Gastroesophageal sphincter (tissue), 4 donors: Measurements from ENCODE around the gene PDE4A. TPM values are rescaled to one million over a fixed set of nuclear protein-coding genes. Genes with fewer than 3 reads are reported as not detected.

Experiments used
- ATAC-seq: fragments of 150-250 bp; one replicate; pipeline ENCODE4 v1.9.1; 2016; ENCODE audit warnings: mild to moderate bottlenecking, moderate library complexity
- H3K27ac ChIP-seq, 4 donors: fragments of 200-600 bp; sonication (generic) in 3 of 4; 1 replicate in 3 of 4; 2 replicates in 1 of 4; pipeline ENCODE4 v1.5.1; 2016 to 2019
- H3K27me3 ChIP-seq: fragments of 200-600 bp; sonication (generic); one replicate; pipeline ENCODE4 v1.5.1; 2019
- H3K36me3 ChIP-seq, 2 donors: fragments of 200-600 bp; sonication (generic); one replicate each; pipeline ENCODE4 v1.5.1; 2019; ENCODE audit warnings: control low read depth in 1 of 2
- H3K4me1 ChIP-seq, 3 donors: fragments of 200-600 bp; sonication (generic); 1 replicate in 2 of 3; 2 replicates in 1 of 3; pipeline ENCODE4 v1.5.1; 2016 to 2019; ENCODE audit warnings: control low read depth in 2 of 3
- H3K4me3 ChIP-seq, 2 donors: fragments of 200-600 bp; sonication (generic); one replicate each; pipeline ENCODE4 v1.5.1; 2019; ENCODE audit warnings: mild to moderate bottlenecking in 1 of 2, moderate library complexity in 1 of 2
- H3K9me3 ChIP-seq, 3 donors: fragments of 200-600 bp; sonication (generic); one replicate each; pipeline ENCODE4 v1.5.1; 2017 to 2019; ENCODE audit warnings: control low read depth in 2 of 3
- EP300 ChIP-seq: sonication (generic); formaldehyde crosslinking; IDR thresholded peaks from one replicate; pipeline ENCODE4 v1.6.1; 2017; ENCODE audit warnings: antibody characterized with exemption, mild to moderate bottlenecking
- POLR2A ChIP-seq, 2 donors: fragments of 450-650 bp; IDR thresholded peaks; one replicate each; pipeline ENCODE4 v1.6.1; 2017; ENCODE audit warnings: antibody characterized with exemption in 2 of 2, mild to moderate bottlenecking in 2 of 2, moderate library complexity in 1 of 2
- POLR2AphosphoS5 ChIP-seq: sonication (generic); formaldehyde crosslinking; IDR thresholded peaks from one replicate; pipeline ENCODE4 v1.6.1; 2017; ENCODE audit warnings: antibody characterized with exemption
- WGBS, 2 donors: methylation state at CpG; one replicate each; pipeline ENCODE4 v1.1.5; 2018; ENCODE audit warnings: low coverage in 1 of 2; 5-methylcytosine and 5-hydroxymethylcytosine counted together
- total RNA-seq, 4 donors: library from RNA; depleted of rRNA; stranded (reverse); fragments of >200 nt; gene quantifications; one replicate each; pipeline ENCODE4 v1.1.0, GENCODE V29; 2016
- TF ChIP-seq, protein P1 (sequence below), 4 experiments: fragments of 200-600 bp in 2 of 4; fragments of 450-650 bp in 2 of 4; sonication (generic) in 1 of 4; IDR thresholded peaks; one replicate each; pipeline ENCODE4 v1.5.1; 2017 to 2019; ENCODE audit warnings: antibody characterized with exemption in 4 of 4, mild to moderate bottlenecking in 2 of 4, moderate library complexity in 2 of 4

PDE4A gene
- total RNA-seq, 4 donors from 2014 or later, result 7.3 to 22.5 (median 10.0) TPM

DNA sequence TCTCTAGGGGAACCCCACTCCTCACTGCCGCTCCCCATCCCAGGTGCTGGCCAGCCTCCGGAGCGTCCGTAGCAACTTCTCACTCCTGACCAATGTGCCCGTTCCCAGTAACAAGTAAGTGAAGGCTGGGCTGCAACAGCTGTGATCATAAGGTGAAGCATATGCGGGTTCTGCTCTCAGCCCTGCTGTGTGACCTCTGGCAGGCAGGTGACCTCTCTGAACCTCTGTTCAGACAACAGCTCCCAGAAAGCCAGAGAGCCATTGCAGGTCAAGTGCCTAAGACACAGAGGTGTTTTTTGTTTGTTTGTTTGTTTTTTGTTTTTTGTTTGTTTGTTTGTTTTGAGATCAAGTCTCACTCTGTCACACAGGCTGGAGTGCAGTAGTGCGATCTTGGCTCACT, 28.7 kb downstream of the PDE4A start:
- H3K27me3 ChIP-seq, result peaks cover 19% of the 10 kb centered on the region
- no peaks in the 10 kb centered on the region for H3K4me1 ChIP-seq
- WGBS, 2 donors, result 85% methylated on average over 2 of the region's 7 CpGs; no CpG with 5 or more reads in 1 of the 2 donors
- H3K36me3 ChIP-seq, result peaks cover 0 to 47% of the 10 kb centered on the region in 2 donors
- no peak overlapping the region for H3K27ac ChIP-seq
- TF ChIP-seq, protein P1, sequence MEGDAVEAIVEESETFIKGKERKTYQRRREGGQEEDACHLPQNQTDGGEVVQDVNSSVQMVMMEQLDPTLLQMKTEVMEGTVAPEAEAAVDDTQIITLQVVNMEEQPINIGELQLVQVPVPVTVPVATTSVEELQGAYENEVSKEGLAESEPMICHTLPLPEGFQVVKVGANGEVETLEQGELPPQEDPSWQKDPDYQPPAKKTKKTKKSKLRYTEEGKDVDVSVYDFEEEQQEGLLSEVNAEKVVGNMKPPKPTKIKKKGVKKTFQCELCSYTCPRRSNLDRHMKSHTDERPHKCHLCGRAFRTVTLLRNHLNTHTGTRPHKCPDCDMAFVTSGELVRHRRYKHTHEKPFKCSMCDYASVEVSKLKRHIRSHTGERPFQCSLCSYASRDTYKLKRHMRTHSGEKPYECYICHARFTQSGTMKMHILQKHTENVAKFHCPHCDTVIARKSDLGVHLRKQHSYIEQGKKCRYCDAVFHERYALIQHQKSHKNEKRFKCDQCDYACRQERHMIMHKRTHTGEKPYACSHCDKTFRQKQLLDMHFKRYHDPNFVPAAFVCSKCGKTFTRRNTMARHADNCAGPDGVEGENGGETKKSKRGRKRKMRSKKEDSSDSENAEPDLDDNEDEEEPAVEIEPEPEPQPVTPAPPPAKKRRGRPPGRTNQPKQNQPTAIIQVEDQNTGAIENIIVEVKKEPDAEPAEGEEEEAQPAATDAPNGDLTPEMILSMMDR (IDR thresholded peaks at IDR 0.05), result no peak
- TF ChIP-seq POLR2A (IDR thresholded peaks at IDR 0.05) (no peak), POLR2AphosphoS5 (no peak), EP300 (no peak)
- no peak for ATAC-seq
- H3K4me3 ChIP-seq, result no peak overlapping the region
- no peaks in the 10 kb centered on the region for H3K9me3 ChIP-seq

GRCh38 chr19:10450191-10450852, 30.0 kb downstream of the PDE4A start:
- Histone ChIP-seq H3K4me3 (no peak overlapping the region), H3K9me3 (no peaks in the 10 kb centered on the region), H3K27ac (no peak overlapping the region), H3K27me3 (peaks cover 20% of the 10 kb centered on the region), H3K4me1 (no peaks in the 10 kb centered on the region), H3K36me3 (peaks cover 0 to 58% of the 10 kb centered on the region in 2 donors)
- ATAC-seq, result no peak
- no peak for TF ChIP-seq POLR2A (IDR thresholded peaks at IDR 0.05)
- 86 to 89% methylated on average over 4 to 6 of the region's 14 CpGs for WGBS, 2 donors

- 88 to 89% methylated on average over 3 to 13 of the region's 25 CpGs for WGBS, 2 donors
These were observed 30.7 kb downstream of the PDE4A start for GRCh38 chr19:10450853-10451609.

GRCh38 chr19:10452726-10453618, 32.6 kb downstream of the PDE4A start:
- no peak overlapping the region for H3K27ac ChIP-seq
- TF ChIP-seq, protein P1 (IDR thresholded peaks at IDR 0.05), result no peak
- TF ChIP-seq POLR2AphosphoS5 (no peak), POLR2A (IDR thresholded peaks at IDR 0.05) (no peak), EP300 (no peak)
- ATAC-seq, result peak; percentile 28
- H3K4me3 ChIP-seq, result no peak overlapping the region
- H3K27me3 ChIP-seq, result peaks cover 20% of the 10 kb centered on the region
- no peaks in the 10 kb centered on the region for H3K9me3 ChIP-seq
- H3K36me3 ChIP-seq, result peaks cover 0 to 60% of the 10 kb centered on the region in 2 donors
- H3K4me1 ChIP-seq, result no peaks in the 10 kb centered on the region
- WGBS, 2 donors, result 70% methylated on average over 2 of the region's 25 CpGs; no CpG with 5 or more reads in 1 of the 2 donors

More at GRCh38 chr19:10450853-10451609, 30.7 kb downstream of the PDE4A start:
- no peak overlapping the region for H3K27ac ChIP-seq
- H3K9me3 ChIP-seq, result no peaks in the 10 kb centered on the region
- peaks cover 0 to 62% of the 10 kb centered on the region in 2 donors for H3K36me3 ChIP-seq
- H3K27me3 ChIP-seq, result peaks cover 20% of the 10 kb centered on the region
- no peaks in the 10 kb centered on the region for H3K4me1 ChIP-seq
- no peak for TF ChIP-seq EP300
- TF ChIP-seq POLR2A (IDR thresholded peaks at IDR 0.05), result no peak
- H3K4me3 ChIP-seq, result no peak overlapping the region
- no peak for ATAC-seq

GRCh38 chr19:10453852-10454251, 33.5 kb downstream of the PDE4A start:
- 25% methylated on average over 1 of the region's 4 CpGs; no CpG with 5 or more reads in 1 of the 2 donors for WGBS, 2 donors
- ATAC-seq, result no peak
- H3K4me1 ChIP-seq, result no peaks in the 10 kb centered on the region
- H3K27me3 ChIP-seq, result peaks cover 20% of the 10 kb centered on the region
- TF ChIP-seq, protein P1 (IDR thresholded peaks at IDR 0.05), result no peak
- TF ChIP-seq POLR2AphosphoS5 (no peak), POLR2A (IDR thresholded peaks at IDR 0.05) (no peak), EP300 (no peak)
- no peaks in the 10 kb centered on the region for H3K9me3 ChIP-seq
- H3K36me3 ChIP-seq, result peaks cover 0 to 60% of the 10 kb centered on the region in 2 donors
- H3K4me3 ChIP-seq, result no peak overlapping the region
- H3K27ac ChIP-seq, result no peak overlapping the region
